Medulla oblongata (tissue), 1 donor: ENCODE measurements around the gene RBM19.

Source experiments
- DNase-seq: peaks from one replicate; pipeline ENCODE4 v3.0.0-alpha.2; 2015; ENCODE audit errors: extremely low spot score

Gene RBM19

DNA sequence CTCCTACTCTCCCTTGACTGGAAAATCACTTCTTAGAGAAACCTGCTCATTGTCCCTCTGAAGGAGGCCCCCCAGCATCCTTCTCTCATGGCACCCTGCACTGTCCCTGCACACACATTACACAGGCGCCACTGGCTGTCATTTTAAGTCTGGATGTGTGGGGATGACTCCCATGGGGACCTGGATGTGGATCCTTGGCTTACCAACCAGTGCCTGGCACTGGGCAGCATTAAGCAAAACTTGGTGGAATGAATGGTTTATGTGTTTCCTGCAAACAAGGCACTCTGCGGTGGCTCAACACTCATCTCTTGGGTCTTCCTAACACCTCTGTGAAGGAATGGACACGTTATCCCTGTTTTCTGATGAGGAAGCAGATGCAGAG is 162.4 kb downstream of the RBM19 start:
- peak; percentile 40 for DNase-seq

DNA sequence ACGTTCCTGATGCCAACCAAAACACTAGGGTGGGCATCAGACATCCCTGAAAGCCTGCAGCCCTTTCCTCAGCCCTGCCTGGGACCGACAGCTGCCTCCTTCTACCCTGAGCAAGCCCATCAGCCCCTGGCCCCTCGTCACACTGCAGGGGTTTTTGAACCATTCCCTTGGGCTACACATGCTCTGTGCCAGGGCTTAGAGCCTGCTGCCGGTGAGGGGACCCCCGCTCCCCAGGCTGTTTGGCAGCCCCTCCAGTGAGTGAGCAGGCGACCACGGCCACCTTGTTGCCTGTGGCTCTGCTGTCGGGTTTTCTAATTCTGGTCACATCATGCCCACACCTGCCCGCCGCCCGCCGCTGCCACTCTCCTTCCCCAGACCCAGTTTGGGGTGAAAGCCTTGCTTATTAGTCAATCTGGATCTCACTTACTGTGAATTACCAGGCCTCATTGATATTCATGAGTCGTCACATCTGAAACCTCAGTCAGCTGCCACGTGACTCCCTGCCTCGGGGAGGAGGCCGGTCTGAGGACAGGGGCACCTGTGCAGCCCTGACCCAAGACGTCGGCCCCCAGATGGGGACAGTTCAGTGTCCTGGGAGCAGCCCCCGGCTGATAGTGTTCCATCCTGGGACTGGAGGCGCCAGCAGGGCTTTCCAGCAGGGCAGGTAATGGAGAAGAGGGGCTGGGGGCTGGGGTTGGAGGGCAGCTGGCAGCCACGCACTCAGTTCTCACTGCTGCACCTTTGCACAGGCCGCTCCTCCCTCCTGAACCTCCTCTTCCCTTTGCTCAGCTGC is 163.0 kb downstream of the RBM19 start:
- DNase-seq: peak; percentile 17

DNA sequence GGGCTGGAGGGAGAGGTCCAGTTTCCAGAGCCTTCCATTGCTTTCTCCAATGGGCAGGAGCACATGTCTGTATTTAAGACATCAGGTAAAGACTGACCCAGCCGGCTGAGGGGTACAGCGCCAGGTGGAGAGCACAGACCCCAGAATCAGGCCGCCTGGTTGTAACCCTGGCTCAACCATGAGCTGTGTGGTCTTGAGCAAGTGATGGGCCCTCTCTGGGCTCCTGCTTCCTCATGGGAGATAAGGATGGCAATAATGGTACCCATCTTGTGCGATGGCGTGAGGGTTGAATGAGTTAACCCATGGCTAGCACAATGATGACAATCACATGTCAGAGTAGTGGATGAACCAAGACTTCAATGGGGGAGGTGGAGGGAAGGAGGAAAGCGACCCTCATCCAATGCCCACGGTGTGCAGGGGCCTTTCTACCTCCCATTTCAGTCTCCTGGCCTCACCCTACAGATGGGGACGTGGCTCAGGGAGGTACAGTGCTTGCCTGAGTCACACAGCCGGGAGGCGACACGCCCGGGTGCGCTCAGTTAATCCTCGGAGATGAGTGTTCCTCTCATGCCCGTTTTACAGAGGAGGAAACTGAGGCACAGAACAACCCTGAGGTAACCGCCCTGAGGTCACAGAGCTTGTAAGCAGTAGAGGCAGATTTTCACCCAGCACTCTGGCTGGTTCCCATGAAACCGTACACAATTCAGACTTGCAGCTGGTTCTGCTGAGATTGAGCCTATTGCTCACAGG is 163.9 kb downstream of the RBM19 start:
- DNase-seq: no peak

DNA sequence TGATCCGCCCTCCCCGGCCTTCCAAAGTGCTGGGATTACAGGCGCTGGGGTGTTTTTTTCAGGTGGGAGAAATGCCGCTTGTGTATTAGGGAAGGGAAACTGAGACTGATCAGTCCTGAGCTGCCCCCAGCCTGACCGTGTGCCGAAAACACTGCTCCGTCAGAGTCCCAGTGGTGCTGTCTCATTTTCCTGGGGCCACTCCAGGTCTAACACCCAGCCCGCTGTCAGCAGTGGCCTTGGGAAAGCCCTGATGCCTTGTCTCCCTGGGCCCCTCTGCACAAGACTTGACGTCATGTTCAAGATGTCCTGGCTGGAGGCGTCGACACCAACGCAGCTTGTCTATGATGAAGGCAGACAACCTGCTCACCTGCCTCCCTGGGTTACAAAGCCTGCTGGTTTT is 165.9 kb downstream of the RBM19 start:
- DNase-seq: no peak

DNA sequence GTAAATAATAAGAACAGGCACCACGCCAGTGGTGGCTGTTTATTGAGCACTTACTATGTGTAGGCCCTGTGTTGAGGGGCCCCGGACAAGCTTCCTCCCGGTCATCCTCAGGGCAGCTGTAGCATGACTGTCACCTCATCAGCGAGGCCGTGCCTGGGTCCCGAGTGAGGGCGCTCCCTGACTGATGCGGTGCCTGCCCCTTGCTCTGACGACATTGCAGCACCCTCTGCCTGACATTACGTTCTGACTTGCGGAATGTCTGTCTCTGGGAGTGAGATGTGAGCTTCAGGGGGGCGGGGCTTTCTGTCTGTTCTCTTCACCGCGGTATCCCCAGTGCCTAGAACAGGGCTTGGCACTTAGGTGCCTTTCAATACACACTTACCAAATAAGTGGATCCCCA is 167.6 kb downstream of the RBM19 start:
- DNase-seq: no peak

DNA sequence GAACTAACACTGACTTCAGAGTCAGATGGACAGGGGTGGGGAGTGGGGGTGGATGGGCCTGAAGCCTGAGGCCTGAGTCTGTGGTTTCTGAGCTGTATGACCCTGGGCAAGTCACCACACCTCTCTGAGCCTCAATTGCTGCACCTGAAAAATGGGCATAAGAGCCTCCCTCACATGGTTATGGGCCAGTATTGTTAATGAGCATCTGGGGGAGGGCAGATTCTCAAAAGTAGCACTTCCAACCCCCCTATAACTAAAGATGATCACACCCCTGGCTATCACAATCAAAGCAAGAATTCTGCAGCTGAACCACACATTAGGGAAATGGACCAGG is 168.6 kb downstream of the RBM19 start:
- DNase-seq: no peak

DNA sequence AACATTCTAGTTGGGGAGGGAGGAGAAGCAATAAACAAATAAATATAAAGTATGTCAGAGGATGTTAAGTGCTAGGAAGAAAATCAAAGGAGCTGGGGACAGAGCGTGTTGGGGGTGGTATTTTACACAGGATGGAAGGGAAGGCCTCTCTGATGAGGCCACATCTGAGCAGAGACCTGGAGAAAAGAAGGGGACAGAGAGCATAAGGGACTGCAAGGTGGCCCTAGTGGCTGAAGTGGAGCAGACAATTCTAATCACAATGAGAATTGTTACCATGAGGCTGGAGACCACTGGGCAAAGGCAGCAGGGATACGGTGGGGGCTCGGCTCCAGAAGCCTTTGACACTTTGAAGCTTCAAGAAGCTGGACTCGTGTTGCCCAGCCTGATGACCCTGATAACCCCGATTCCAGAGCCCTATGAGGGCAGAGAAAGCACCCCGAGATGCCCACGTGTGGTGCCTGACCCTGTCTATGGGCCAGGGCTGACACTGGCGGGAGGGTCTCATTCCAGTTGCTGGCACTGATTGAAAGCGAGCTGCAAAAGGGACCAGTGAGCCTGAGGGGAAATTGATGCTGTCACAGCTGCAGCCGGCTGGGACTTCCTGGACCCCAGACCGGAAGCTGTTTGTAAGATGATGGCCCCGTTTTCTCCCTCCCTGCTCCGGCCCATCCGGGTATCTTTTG is 169.1 kb downstream of the RBM19 start:
- no peak for DNase-seq

DNA sequence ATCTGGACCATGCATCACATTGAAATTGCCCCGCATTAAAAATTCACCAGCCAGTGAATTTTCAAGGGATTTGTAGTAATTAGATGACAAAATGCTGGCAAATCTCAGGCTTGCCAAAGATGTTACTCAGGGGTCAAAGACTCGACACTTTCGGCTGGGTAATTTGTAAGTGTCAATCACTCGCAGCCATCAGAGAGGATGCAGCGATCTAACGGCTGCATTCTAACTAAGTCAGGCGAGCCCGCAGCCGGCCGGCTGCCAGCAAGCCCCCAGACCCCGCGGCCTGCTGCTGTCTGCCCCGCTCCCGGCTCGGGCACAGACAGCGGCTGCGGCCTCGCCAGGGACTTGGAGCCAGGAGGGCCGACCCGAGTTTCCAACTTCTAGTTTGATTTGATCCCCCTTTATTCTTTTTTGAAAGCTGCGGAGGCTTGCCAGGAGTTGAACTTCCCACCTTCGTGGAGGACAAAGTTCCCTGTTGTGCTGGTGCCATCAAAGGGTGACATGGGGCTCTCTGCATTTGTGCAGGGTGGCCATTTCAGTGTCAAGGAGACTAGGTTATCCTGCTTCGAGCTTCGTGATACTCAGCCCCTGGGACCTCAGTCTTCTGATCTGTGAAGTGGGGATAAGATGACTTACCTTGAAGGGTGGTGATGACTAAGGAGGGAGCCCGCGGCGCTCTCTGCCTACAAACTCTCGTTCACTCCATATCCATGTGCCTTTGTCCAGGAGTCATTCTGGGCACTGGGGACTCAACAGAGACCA is 169.9 kb downstream of the RBM19 start:
- no peak for DNase-seq

DNA sequence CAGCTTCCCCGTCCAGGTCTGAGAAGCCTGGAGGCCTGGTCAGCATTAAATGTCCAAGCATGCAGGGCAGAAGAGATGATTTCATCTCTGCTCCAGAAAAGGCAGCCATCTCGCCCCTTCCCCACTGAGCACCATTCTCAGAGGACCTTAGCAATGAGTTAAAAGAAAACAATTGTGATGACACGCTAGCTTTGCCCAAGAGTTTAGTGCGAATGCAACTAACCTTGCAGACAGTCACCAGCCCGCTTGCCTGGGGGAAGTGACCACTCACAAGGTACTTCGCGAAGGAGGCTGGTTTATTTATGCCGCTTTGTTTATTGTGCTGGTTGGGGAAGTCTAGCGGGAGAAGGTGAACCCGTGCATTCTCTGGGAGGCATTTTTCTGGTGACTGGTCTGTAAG is 170.7 kb downstream of the RBM19 start:
- DNase-seq: no peak

DNA sequence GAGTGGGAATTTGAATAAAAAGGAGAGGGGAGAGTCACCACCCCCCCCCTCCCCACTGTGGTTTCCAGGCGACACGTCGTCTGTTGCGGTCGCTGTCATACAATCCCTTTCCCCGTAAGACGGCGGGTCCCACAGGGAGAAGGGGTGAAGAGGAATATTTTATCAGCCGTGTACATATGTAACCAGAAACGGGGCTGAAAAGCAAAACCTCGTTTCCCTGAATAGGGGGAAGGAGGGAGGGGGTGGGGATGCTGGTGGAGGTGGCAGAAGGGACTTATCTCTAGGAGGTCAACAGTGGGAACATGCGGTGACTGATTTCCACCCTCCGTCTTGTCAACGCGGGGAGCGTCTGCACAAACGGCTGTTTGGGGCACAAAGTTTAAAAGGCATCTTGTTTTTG is 171.4 kb downstream of the RBM19 start:
- DNase-seq: no peak

DNA sequence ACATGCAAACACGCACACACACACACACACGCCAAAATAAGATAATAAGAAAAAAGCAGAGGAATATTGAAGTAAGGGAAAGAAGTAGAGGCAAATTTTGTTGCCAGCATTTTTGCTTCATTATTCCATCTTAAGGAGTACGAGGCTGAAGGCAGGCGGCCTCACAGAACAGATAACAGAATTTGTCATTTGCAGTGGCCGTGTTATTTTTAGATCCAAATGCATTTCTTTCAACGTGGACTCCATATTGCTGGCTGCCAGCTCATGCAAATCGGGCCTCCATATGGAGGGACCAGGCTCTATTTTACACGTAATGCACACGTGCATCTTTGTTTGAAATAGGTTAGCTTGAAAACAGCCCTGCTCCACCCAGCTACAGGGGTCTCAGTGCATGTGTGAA is 172.9 kb downstream of the RBM19 start:
- no peak for DNase-seq

DNA sequence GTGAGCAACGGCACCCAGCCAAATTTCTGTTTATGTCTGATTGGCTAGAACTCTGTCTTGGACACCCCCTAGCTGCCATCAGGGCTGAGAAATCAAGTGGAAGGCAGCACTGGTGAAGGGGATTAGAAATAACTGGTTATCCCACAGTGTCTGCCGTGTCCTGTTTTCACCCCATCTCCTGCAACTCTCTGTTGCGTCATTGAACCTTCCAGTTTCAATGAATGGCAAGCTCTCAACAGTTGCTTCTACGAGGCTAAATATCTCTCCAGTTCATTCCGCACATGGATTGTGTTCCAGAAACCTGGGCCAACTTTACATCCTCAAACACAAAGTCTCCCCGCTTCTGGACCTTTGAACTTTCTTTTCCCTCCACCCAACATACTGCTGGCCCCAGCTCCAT is 173.7 kb downstream of the RBM19 start:
- no peak for DNase-seq

DNA sequence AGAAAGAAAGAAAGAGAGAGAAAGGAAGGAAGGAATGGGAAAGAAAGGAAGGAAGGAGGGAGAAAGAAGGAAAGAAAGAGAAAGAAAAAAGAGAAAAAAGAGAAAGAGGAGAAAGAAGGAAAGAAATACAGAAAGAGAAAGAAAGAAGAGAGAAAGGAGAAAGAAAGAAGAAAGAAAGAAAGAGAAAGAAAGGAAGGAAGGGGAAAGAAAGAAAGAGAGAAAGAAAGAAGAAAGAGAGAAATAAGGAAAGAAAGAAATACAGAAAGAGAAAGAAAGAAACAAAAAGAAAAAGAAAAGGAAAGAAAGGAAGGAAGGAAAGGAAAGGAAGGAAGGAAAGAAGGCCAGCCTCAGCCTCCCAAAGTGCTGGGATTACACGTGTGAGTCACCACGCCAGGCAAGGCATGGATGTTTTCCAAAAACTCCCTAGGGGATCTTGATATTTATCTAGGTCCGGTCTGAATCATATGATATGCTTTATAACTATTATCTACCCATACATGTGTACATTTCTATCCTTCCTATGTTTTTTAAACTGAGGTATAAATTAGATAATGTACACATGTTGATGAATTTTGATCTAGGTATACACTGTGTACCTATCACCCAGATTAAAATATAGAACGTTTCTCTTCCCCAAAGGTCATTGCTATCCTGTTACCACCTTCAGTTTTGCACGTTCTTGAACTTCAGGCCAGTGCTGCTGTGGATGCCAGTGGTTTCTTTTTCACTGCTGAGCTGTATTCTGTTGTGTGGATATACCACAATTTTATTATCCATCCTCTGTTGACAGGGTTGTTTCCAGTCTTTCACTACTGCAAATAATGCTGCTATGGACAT is 177.9 kb downstream of the RBM19 start:
- DNase-seq: no peak

DNA sequence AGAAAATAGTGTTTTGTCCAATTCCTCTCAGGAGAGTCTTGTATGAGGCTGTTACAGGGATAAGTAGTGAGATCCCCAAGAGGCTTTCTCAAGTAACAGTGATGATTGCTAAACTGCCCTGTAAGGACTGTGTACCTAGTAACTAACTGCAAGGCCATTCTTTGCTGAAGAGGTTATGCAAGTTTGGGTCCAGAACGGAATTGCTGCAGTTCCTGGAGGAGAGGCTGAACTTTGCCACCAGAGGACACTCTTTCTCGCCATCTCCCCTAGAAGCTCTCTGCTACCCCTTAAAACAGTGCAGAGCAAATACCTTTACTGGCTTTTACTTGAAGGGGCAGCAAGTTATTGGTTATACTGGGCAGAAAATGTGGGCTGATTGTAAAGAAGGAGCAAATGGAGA is 180.0 kb downstream of the RBM19 start:
- no peak for DNase-seq

DNA sequence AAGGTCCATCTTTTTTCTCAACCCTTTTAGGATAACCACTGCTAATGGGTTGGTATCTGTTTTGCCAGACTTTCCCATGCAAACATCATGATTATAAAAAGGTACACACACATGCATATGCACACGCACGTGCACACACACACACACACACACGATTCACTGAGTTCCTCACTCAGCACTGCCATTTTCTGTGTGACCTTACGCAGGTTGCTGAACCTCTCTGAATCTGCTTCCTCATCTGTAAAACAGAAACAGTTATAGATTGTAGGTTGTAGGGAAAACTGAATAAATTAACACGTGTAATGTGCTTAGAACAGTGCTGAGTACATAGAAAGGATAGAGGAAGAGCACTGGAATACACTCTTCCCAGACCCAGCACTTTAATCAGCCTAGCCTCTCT is 182.3 kb downstream of the RBM19 start:
- DNase-seq: no peak

DNA sequence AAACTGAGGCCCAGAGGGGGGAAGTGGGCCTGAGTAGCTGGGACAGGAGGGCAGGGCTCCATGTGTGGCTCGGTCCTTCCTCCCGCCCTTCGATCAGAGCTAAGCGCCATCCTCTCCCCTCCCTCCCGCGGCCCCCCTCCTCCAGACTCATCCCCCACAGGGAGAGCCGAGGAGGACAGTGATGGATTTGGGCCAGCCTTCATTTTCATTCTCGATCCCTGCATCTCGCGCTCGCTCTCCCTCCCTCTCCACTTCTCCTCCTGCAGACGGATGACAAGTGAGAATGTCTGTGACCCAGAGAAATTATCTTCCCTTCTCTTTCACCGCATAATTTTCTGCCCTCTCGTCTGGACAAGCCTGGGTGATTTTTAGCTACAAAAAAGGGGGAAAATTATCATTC is 183.3 kb downstream of the RBM19 start:
- DNase-seq: no peak

DNA sequence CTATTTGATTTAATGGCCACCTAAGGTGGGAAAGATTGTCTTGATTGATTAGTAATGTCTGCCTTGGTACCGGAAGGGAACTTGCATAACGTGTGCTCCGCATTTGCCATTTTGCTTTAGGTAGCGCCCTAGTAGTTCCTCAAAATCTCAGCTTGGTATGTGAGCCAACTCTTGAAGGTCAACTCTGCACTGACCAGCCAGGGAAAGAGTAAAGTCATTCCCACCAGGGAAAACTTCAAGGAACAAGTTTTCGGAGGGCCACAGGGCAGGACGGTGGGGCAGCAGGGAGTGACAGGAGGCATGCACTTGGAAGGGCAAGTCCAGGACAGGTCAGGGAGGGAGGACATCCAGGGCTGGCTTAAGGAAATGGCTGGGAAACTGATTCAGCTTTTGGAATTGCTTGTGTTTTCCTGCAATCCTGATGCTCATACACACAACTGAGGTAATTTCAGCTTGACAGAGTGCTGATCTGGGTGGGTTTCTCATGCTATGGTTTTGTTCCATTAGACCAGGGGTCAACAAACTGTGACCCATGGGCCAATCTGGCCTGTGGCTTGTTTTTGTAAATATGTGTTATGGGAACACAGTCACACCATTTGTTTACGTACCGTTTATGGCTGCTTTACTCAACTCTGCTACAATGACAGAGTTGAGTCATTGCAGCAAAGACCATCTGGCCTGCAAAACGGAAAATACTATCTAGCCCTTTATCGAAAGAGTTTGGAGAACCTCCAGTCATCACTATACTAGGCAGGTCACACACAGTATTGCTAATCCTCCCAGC is 184.5 kb downstream of the RBM19 start:
- no peak for DNase-seq

DNA sequence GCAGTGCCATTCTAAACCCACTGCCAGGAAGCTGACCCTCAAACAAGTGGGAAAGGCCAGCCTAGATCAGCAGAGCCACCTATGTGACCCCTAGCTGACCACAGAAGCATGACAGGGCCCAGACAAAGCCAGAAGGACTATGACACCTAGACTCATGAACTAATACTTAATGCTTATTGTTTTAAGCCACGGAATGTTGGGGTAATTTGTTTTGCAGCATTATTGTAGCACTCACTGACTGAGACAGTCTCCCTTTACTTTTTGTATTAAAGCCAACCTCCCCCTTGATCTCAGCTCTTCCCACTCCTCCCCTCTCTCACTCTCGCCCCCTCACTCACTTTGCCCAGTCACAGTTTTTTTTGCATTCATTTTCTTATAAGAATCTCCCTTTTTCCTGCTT is 186.4 kb downstream of the RBM19 start:
- DNase-seq: no peak

DNA sequence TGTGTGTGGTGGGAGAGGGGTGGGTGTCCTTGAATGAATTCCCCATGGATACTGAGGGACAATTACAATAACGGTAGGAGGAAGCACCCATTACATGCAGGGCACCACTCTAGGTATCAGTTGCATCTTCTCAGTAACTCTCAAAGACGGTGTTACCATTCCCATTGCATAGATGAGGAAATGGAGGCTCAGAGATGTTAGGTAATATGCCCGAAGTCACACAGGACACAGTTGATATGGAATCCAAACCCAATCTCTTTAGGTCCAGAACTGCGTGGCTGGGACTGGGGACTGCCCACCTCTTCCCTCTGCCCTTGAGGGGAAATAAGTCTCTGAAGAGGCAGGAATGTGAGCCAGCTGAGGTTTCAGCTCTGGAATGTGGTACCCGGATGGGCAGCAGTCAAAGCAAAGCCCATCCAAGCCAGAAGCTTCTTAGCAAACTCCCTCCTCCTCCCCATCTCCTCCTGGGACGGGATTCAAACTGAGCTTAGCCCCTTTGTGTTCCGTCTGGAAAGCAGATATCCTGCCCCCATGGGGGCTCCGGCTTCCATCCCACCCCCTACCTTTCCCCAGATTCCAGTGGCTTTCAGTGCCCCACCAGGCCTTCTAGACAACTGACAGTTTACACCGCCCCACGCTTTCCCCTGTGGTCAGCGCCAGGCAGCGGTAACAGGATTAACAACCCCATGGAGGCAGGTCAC is 187.5 kb downstream of the RBM19 start:
- DNase-seq: no peak

DNA sequence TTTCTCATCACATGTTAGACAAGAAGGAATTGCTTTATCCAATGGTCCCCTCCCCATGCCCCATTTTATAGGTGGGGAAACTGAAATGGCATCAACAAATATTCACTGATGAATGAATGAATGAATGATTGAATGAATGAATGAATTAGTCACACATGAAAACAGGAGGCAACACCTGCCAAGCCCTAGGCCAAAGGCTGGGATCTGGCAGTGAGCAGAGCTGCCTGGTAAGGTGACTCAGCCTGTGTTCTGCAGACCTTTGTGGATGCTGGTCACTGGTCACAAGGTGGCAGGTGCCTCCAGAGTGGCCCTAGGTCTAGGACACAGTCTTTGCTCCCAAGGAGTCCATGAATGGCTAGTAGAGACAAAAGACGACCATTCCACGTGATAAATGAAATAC is 188.4 kb downstream of the RBM19 start:
- DNase-seq: no peak
